Heart left ventricle (tissue), 16 donors: ENCODE data around the gene SURF4. TPM values are rescaled to one million over a fixed set of nuclear protein-coding genes. Genes with fewer than 3 reads are reported as not detected.

Source experiments
- ATAC-seq, 4 donors: fragments of 200-7000 bp; cut with Tn5 transposase; one replicate each; pipeline ENCODE4 v1.9.1; 2020 to 2022; ENCODE audit warnings: moderate library complexity in 4 of 4, mild to moderate bottlenecking in 3 of 4, moderate number of reproducible peaks in 1 of 4
- DNase-seq, 5 donors: peaks; one replicate each; pipeline ENCODE4 v3.0.0-alpha.2; 2020
- H3K27ac ChIP-seq, 12 donors: fragments of 200-600 bp; sonication (generic) in 4 of 12; one replicate each; pipeline versions ENCODE4 v1.5.0 to v1.8.0; 2016 to 2022; ENCODE audit warnings: mild to moderate bottlenecking in 2 of 12
- H3K27me3 ChIP-seq, 9 donors: fragments of 200-600 bp; sonication (generic) in 2 of 9; one replicate each; pipeline versions ENCODE4 v1.5.1 to v1.8.0; 2016 to 2022; ENCODE audit warnings: mild to moderate bottlenecking in 3 of 9
- H3K36me3 ChIP-seq, 9 donors: fragments of 200-600 bp; sonication (generic) in 2 of 9; one replicate each; pipeline versions ENCODE4 v1.5.0 to v1.8.0; 2018 to 2022; ENCODE audit warnings: mild to moderate bottlenecking in 2 of 9
- H3K4me1 ChIP-seq, 12 donors: fragments of 200-600 bp; sonication (generic) in 4 of 12; one replicate each; pipeline versions ENCODE4 v1.5.0 to v1.8.0; 2016 to 2022; ENCODE audit warnings: mild to moderate bottlenecking in 3 of 12
- H3K4me3 ChIP-seq, 12 donors: fragments of 200-600 bp; sonication (generic) in 4 of 12; one replicate each; pipeline versions ENCODE4 v1.5.0 to v1.8.0; 2017 to 2022; ENCODE audit warnings: mild to moderate bottlenecking in 9 of 12, moderate library complexity in 4 of 12
- H3K9me3 ChIP-seq, 12 donors: fragments of 200-600 bp; sonication (generic) in 4 of 12; one replicate each; pipeline versions ENCODE4 v1.5.0 to v1.8.0; 2016 to 2022; ENCODE audit warnings: mild to moderate bottlenecking in 1 of 12
- CTCF ChIP-seq, 12 donors: fragments of 200-600 bp; sonication (generic) in 4 of 12; IDR thresholded peaks; one replicate each; pipeline versions ENCODE4 v1.5.0 to v1.8.0; 2018 to 2022; ENCODE audit warnings: antibody characterized with exemption in 12 of 12, mild to moderate bottlenecking in 5 of 12
- POLR2A ChIP-seq, 2 donors: fragments of 450-650 bp; IDR thresholded peaks; one replicate each; pipeline ENCODE4 v1.6.1; 2017; ENCODE audit warnings: antibody characterized with exemption in 2 of 2, mild to moderate bottlenecking in 2 of 2, moderate library complexity in 2 of 2
- whole genome bisulfite sequencing, 4 donors: extraction: QIAGEN DNeasy Blood & Tissue Kit in 2 of 4; methylation state at CpG; one replicate each; pipeline versions ENCODE4 v1.1.5 to v1.1.7; 2013 to 2018; 5-methylcytosine and 5-hydroxymethylcytosine counted together
- intact Hi-C, 10 donors: fragments of 100-400 bp; cut with DNase I; formaldehyde crosslinking; loops; one replicate each; pipeline versions ENCODE4 v1.11.1 to v1.14.2; 2022
- polyA plus RNA-seq, 2 donors: library from polyadenylated mRNA; stranded (reverse); fragments of 200-250 nt; gene quantifications; one replicate each; pipeline ENCODE4 v1.2.3, GENCODE V29; 2013
- total RNA-seq, 9 donors: library from RNA; depleted of rRNA in 2 of 9; stranded (reverse); fragments of >200 nt in 2 of 9; fragmentation: NEBNext Ultra II Directional in 3 of 9; extraction: Animal tissue kit (Norgen Biotek cat#: 25700) in 3 of 9; gene quantifications; one replicate each; pipeline versions ENCODE4 v1.1.0 to v1.2.4, GENCODE V29; 2016 to 2023
- donor health status: ischemic (EF 13 %, LVEDD 7.1; RV severe dilation, severe dysfunction).
- donor health status: healthy with polysubstance abuse.
- donor health status: DM: no; HTN: yes; CAD: no.
- donor health status: DM: no; HTN: no; CAD: no.
- donor health status: ischemic (EF 25% LVEDD 6.9; RV normal size, moderate dysfunction).
- donor health status: ischemic (EF 25% LVEDD 5.7; RV mildly dilated, moderate dysfunction).
- donor health status: healthy.
- donor health status: DM: yes; HTN: yes; CAD: no.
- donor health status: ischemic (EF 35%, LVEDD 5.7; RV mildly dilated, moderate dysfunction).
- donor health status: nonischemic (EF 11% LVEDD 7.7; RV severe dilation, severe dysfunction).
- donor health status: DM: yes; HTN: yes; CAD: no.
- donor health status: PGD.
- donor health status: ischemic (EF 29% LVEDD 5.4; RV normal size, mild dysfunction).
- donor health status: nonischemic (EF 23%, LVEDD 6.1; RV moderate dilation, normal function).

The SURF4 gene
- total and polyA plus RNA-seq, 11 donors, result 31.2 to 185 (median 77.8) TPM

- Histone ChIP-seq H3K36me3 (peaks cover 0 to 74% (median 66%) of the 10 kb centered on the region in 9 donors), H3K4me1 (peaks cover 0 to 47% (median 11%) of the 10 kb centered on the region in 12 donors), H3K4me3 (peak overlapping the region in 3 of 12 donors; percentile 2 to 49 (median 8)), H3K9me3 (no peaks in the 10 kb centered on the region), H3K27ac (peak overlapping the region in 4 of 12 donors; percentile 24 to 92 (median 34)), H3K27me3 (no peaks in the 10 kb centered on the region)
- intact Hi-C loops, result loop anchor here in 1 of 10 donors (10.0 kb wide), 1 partner anchor 143 kb away; no protein-coding TSS in a partner anchor
- peak in 1 of 2 donors; percentile 29 for TF ChIP-seq POLR2A (IDR thresholded peaks at IDR 0.05)
- TF ChIP-seq CTCF (IDR thresholded peaks at IDR 0.05), result no peak
- WGBS, 4 donors, result 79 to 94% (median 87%) methylated on average over 15 of the region's 15 CpGs
- ATAC-seq (peak in 3 of 4 donors; percentile 45 to 71 (median 71)), DNase-seq (peak; percentile 63 to 83 (median 70))
These were observed 34.3 kb downstream of the SURF4 start for GRCh38 chr9:133341369-133342068.

- no peaks in the 10 kb centered on the region for H3K27me3 ChIP-seq
- H3K36me3 ChIP-seq, result peaks cover 0 to 74% (median 64%) of the 10 kb centered on the region in 9 donors
- TF ChIP-seq POLR2A (IDR thresholded peaks at IDR 0.05) (no peak), CTCF (IDR thresholded peaks at IDR 0.05) (no peak)
- no peaks in the 10 kb centered on the region for H3K9me3 ChIP-seq
- H3K4me1 ChIP-seq, result peaks cover 0 to 47% (median 8%) of the 10 kb centered on the region in 12 donors
- intact Hi-C loops, result loop anchor here in 1 of 10 donors (10.0 kb wide), 1 partner anchor 144 kb away; no protein-coding TSS in a partner anchor
- no peak for ATAC-seq
- 82 to 89% (median 87%) methylated on average over 8 to 13 of the region's 13 CpGs for WGBS, 4 donors
- DNase-seq, result no peak
- peak overlapping the region in 3 of 12 donors; percentile 24 to 92 (median 30) for H3K27ac ChIP-seq
- H3K4me3 ChIP-seq, result peak overlapping the region in 2 of 12 donors; percentile 8 to 49
These were observed 34.9 kb downstream of the SURF4 start for GRCh38 chr9:133340916-133341315.

- Histone ChIP-seq H3K27me3 (no peaks in the 10 kb centered on the region), H3K4me1 (peaks cover 0 to 48% (median 9%) of the 10 kb centered on the region in 12 donors), H3K36me3 (peaks cover 0 to 69% (median 58%) of the 10 kb centered on the region in 9 donors), H3K27ac (peak overlapping the region in 3 of 12 donors; percentile 22 to 92 (median 34)), H3K9me3 (no peaks in the 10 kb centered on the region), H3K4me3 (peak overlapping the region in 1 of 12 donors; percentile 49)
- TF ChIP-seq CTCF (IDR thresholded peaks at IDR 0.05), result no peak
- no peak for TF ChIP-seq POLR2A (IDR thresholded peaks at IDR 0.05)
- WGBS, 4 donors, result 69 to 80% (median 70%) methylated on average over 3 of the region's 3 CpGs
- intact Hi-C loops, result loop anchor here in 1 of 10 donors (10.0 kb wide), 1 partner anchor 145 kb away; no protein-coding TSS in a partner anchor
- ATAC-seq, result no peak
- DNase-seq, result peak in 1 of 5 donors; percentile 28
These were observed 35.6 kb downstream of the SURF4 start for GRCh38 chr9:133340256-133340655.

DNA sequence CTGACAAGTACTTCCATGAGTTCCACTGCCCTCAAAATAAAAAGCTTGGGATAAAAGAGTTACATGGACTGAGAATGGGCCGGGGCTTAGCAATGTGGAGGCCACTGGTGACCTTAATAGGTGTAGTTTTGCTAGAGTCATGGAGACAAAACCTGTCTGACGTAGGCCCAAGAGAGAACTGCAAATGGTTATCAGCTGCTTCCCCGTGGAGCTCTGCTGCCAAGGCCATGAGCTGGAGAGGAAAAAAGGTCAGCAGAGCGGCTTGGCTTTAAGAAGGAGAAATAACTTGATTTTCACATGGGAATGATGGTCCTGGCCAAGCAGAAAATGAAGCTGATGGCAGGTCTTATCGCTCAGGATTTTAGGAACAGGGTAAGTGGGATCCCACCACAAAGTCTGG is 36.2 kb downstream of the SURF4 start:
- no peaks in the 10 kb centered on the region for H3K27me3 ChIP-seq
- H3K36me3 ChIP-seq, result peaks cover 0 to 62% (median 52%) of the 10 kb centered on the region in 9 donors
- peak overlapping the region in 3 of 12 donors; percentile 22 to 92 (median 34) for H3K27ac ChIP-seq
- intact Hi-C loops, result loop anchor here in 3 of 10 donors (5.0 to 10.0 kb wide), 3 partner anchors 38 to 145 kb away; partner anchors contain the start of genes STKLD1 (in 2 of the 3) and SURF4 (in 2 of the 3)
- H3K4me3 ChIP-seq, result peak overlapping the region in 1 of 12 donors; percentile 49
- no peak for ATAC-seq
- peak in 1 of 5 donors; percentile 18 for DNase-seq
- no peaks in the 10 kb centered on the region for H3K9me3 ChIP-seq
- H3K4me1 ChIP-seq, result peaks cover 5 to 54% (median 15%) of the 10 kb centered on the region in 12 donors
- TF ChIP-seq POLR2A (IDR thresholded peaks at IDR 0.05) (no peak), CTCF (IDR thresholded peaks at IDR 0.05) (no peak)
- 62 to 78% (median 75%) methylated on average over 5 of the region's 5 CpGs for WGBS, 4 donors
